OCI-LY1 (cell line): ENCODE results near the gene MIER3.

ENCODE experiments used
- EZH2 ChIP-seq: fragments of 200-600 bp; sonication (generic), shearing (Covaris generic); IDR thresholded peaks from 2 replicates; pipeline ENCODE4 v1.8.0; 2017; ENCODE audit warnings: borderline replicate concordance, mixed run types, mild to moderate bottlenecking, antibody characterized with exemption, low read length, moderate library complexity, mixed read lengths
- TF ChIP-seq, protein P1 (sequence below): fragments of 200-600 bp; sonication (generic), shearing (Covaris generic); IDR thresholded peaks from 2 replicates; pipeline ENCODE4 v1.5.1; 2017; ENCODE audit warnings: mild to moderate bottlenecking, antibody characterized with exemption, low read length, moderate library complexity, mixed read lengths

DNA sequence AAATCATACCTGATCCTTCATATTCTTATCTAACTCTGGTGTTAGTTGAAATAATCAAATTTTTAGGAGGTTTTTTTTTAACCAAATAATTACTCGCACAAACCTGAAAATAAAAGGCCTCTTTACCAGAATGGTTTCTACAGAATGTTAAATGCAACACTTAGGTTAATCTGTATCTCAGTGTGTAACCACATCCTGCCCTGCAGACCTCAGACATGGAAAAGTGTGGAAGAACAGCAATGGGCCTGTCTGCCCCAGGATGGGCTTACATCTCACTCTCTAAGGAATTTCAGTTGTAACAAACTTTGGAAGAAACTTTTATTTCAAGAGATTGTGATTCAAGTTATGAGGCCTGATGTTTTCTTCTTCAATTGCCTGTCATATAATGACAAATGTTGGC, 32.5 kb upstream of the MIER3 start:
- TF ChIP-seq EZH2 = no peak
- TF ChIP-seq, protein P1, sequence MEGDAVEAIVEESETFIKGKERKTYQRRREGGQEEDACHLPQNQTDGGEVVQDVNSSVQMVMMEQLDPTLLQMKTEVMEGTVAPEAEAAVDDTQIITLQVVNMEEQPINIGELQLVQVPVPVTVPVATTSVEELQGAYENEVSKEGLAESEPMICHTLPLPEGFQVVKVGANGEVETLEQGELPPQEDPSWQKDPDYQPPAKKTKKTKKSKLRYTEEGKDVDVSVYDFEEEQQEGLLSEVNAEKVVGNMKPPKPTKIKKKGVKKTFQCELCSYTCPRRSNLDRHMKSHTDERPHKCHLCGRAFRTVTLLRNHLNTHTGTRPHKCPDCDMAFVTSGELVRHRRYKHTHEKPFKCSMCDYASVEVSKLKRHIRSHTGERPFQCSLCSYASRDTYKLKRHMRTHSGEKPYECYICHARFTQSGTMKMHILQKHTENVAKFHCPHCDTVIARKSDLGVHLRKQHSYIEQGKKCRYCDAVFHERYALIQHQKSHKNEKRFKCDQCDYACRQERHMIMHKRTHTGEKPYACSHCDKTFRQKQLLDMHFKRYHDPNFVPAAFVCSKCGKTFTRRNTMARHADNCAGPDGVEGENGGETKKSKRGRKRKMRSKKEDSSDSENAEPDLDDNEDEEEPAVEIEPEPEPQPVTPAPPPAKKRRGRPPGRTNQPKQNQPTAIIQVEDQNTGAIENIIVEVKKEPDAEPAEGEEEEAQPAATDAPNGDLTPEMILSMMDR = no peak
